ENCODE data around the gene NOSTRIN.
A peak's percentile ranks its signal among the peaks of the same experiment; 100 is the strongest.

NOSTRIN gene

DNA sequence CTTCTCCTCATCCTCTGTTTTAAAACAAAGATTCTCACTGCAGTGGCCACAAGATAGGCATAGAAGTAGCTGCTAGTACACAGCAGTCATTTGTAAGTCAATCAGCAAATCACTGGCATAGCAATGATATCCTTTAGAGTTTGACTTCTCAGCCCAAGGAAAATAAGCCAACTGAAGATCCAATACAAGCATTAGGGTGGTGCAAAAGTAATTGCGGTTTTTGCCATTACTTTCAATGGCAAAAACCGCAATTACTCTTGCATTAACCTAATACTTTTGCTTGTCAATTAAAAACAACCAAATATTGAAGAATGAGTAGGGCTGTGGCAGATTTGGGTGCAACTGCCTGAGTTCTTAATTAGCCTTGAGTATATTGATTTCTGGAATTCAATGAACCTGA lies 101.5 kb downstream of the NOSTRIN start:
- in situ Hi-C loops (cut with HindIII; ENCODE audit: low pct_ligation_motif_present, low pct_unique_long_range_greater_than_20kb, low sequenced_read_pairs): loop anchor here (25.0 kb wide), 1 partner anchor 142 kb away; no protein-coding TSS in a partner anchor
- DNase-seq: no peak

DNA sequence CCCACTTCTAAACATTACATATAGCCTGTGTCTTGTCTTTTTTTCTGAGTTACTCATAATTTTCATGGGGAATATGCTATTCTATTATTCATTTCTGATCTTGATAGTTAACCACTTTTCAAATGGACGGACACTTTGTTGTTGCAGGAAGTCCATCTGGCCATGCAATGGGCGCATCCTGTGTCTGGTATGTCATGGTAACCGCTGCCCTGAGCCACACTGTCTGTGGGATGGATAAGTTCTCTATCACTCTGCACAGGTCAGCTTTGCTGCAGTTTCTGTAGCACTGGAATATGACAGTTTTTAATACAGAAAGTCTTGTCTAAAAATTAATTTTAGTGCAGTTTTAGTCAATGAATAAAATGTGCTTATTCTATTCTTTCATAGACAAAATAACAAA lies 101.9 kb downstream of the NOSTRIN start:
- DNase-seq: no peak
- in situ Hi-C loops (cut with HindIII; ENCODE audit: low pct_ligation_motif_present, low pct_unique_long_range_greater_than_20kb, low sequenced_read_pairs): loop anchor here (25.0 kb wide), 1 partner anchor 142 kb away; no protein-coding TSS in a partner anchor

DNA sequence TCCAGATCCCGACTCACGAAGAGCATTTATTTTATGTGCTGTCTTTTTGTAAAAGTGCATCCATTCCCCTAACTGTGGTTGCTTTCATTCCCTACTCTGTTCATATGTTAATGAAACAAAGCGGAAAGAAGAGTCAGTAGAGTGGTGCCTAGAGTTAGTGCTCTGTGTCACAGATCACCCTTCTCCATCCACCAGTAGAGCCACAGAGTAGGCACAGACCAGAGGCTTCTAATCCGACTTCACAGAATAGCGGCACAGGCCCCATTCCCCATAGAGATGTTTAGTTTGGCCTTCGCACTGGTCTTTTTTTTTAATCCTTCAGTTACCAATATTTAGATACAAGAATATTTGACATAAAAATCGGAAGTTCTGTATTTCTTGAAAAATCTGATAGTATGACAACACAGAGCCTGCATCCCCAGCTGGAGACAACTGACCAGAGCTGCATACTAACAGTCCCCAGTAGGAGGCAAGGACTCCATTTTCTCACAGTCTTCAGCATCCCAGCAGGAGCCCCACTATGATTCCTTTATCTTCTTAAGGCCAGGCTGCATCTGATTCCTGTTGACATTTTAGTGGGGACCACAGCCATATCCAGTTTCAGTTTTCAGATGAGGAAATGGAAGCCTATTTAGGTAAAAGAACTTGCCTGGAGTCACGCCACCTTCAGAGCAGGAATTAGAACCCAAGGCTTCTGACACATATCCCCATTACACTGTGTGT lies 105.7 kb downstream of the NOSTRIN start:
- in situ Hi-C loops (cut with HindIII; ENCODE audit: low pct_ligation_motif_present, low pct_unique_long_range_greater_than_20kb, low sequenced_read_pairs): loop anchor here (25.0 kb wide), 1 partner anchor 146 kb away; no protein-coding TSS in a partner anchor
- no peak for DNase-seq

DNA sequence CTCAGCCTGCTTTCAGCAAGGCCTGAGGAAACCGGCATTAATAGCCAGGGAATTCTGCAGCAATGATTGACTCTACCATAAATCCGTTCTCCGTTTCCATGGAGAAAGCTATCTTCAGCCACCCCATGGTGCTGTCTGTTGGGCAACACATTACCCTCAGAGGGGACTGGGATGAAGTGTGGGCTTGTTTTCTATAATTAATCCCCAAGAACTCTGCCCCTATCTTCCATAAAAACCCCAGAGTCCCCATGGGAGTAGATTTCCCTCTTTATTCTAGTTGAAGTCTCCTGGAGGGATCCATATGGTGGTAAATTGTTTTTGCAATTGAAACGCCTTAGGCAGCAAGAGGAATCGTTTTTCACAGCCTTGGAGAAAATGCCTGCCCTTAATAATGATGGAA lies 107.9 kb downstream of the NOSTRIN start:
- in situ Hi-C loops (cut with HindIII; ENCODE audit: low pct_ligation_motif_present, low pct_unique_long_range_greater_than_20kb, low sequenced_read_pairs): loop anchor here (25.0 kb wide), 1 partner anchor 148 kb away; no protein-coding TSS in a partner anchor
- DNase-seq: no peak

DNA sequence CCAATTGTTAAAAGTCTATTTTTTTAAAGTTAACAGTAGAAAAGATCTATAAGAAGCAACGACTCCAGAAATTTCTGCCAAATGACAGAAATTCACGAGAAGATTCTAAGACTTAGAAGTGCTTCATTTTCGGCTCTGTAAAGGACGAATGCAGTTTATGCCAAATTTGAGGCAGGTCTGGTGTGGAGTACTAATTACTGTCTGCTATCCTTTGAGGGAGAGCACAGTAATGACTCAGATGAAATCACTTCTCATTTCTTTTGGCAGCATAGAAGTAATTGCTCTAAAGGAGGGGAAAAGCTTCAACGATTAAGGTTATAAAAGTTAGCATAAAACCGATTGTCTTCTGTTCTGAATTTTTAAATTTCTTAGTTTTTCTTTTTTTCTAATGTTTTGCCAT lies 110.0 kb downstream of the NOSTRIN start:
- DNase-seq: no peak
- in situ Hi-C loops (cut with HindIII; ENCODE audit: low pct_ligation_motif_present, low pct_unique_long_range_greater_than_20kb, low sequenced_read_pairs): loop anchor here (25.0 kb wide), 1 partner anchor 150 kb away; no protein-coding TSS in a partner anchor

DNA sequence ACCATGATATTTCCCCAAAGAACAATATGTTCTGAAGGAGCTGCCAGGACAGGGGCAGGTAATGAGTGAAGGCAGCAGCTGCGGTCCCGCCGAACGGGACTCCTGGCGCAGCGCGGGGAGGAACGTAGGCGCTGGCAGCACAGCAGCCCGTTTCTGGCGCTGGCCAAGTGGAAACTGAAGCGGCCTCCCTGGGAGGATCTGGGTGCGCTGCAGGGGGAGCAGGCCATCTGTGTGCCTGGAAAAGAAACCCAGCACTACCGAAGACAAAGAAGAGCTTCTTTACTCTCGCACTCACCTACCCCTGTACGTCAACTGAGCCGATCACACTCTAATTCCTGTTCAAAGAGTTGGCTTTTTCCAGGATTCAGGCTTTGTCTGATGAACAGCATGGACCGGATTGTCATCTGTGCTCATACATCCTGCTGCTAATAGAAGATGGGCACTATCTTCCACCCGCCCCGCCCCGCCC lies 110.5 kb downstream of the NOSTRIN start:
- in situ Hi-C loops (cut with HindIII; ENCODE audit: low pct_ligation_motif_present, low pct_unique_long_range_greater_than_20kb, low sequenced_read_pairs): loop anchor here (25.0 kb wide), 1 partner anchor 151 kb away; no protein-coding TSS in a partner anchor
- DNase-seq: peak; percentile 24

DNA sequence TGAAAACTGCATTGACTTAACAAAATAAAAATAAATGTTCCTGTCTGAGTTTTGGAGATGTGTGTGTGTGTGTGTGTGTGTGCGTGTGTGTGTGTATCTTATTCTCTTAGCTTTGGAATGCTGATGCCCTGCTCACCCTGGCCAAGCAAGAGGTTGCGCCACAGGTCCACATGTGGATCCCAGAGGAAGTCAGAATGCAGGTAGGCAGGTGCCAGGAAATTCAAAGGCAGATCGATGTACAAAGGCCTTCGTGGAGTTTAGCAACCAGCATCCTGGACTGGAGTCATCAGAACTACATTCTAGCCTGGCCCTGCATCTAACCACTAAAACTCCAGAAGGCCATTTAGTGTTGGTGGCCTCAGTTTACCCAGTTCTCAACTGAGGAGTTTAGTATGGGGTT lies 111.1 kb downstream of the NOSTRIN start:
- in situ Hi-C loops (cut with HindIII; ENCODE audit: low pct_ligation_motif_present, low pct_unique_long_range_greater_than_20kb, low sequenced_read_pairs): loop anchor here (25.0 kb wide), 1 partner anchor 151 kb away; no protein-coding TSS in a partner anchor
- no peak for DNase-seq

All from ACHN (cell line).